Stimulated activated CD4-positive, alpha-beta T cell treated with anti-CD3 and anti-CD28 coated beads, TNF-alpha, amount 100 ng/mL, for 48 hours (primary cell): ENCODE results near the gene C20orf141.
"Not testable (repeated sequence)": the region's sequence is repeated elsewhere in the genome, so short reads cannot be mapped to it uniquely, and the experiment has no call there.

ENCODE experiments used
- DNase-seq, 3 donors: peaks; one replicate each; pipeline ENCODE4 v3.0.0-alpha.2; 2020; ENCODE audit warnings: low read depth in 3 of 3

C20orf141 gene

DNA sequence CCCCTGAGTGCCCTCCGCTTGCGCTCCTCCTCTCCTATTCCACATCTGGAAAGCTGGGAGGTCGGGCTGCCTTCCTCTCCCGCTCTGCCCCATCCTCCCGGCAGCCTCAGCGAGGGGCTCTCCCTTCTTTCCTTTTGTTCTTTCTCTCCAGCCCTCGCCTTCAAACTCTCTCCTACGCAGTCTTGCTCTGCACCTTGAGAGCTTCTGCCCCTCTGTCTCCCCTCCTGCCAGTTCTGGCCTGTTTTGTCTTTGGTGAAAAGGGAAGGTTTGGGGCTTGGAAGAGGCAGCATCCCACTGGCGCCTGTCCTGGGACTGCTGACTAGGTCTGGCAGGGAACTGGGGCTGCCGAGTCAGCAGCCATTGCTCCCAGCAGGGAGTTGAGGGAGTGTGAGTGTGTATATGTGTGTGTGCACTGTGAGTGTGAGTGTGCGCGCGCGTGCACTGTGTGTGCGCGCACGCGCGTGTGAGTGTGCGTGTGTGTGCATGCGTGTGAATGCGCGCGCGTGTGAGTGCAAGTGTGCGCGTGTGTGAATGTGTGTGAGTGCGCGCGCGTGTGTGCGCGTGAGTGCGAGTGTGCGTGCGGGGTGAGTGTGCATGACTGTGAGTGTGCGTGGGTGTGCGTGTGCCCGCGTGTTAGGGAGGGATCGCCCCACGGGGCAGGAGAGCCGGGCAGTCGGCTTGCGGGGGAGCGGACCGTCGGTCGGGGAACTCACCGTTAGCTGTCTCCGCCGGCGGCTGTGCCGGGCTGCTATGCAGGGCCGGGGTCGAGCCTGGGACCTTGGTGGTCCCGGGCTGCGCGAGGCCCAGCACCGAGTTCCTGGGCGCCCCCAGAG is 14.9 kb upstream of the C20orf141 start:
- DNase-seq, result no peak

- DNase-seq, result no peak
These were observed 14.1 kb upstream of the C20orf141 start, which contains the start of gene CPXM1 for GRCh38 chr20:2800521-2801285. TSS of gene CPXM1 (minus strand) at chr20:2800627. CDS start at chr20:2800572, 55 bp downstream.

DNA sequence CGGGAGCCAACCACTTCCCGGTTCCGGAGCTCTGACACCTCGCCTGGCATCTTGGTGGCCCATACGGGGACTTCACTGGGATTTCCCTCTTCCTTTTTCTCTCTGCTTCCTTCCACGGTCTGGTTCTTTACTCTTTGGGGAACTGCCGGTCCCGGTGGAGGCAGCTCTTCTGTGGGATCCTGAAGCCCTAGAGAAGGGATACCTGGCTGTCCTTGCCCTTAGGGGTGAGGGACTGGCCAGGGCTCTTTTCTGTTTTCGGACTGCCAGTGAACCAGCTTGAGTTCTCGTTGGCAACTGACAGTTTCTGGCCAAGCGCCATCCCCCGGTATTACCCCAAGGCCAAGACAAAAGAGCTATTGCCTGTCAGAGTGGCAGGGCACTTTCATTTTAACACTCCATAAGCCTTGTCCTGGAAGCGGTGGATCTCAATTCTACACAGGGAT is 13.5 kb upstream of the C20orf141 start:
- no peak for DNase-seq

DNA sequence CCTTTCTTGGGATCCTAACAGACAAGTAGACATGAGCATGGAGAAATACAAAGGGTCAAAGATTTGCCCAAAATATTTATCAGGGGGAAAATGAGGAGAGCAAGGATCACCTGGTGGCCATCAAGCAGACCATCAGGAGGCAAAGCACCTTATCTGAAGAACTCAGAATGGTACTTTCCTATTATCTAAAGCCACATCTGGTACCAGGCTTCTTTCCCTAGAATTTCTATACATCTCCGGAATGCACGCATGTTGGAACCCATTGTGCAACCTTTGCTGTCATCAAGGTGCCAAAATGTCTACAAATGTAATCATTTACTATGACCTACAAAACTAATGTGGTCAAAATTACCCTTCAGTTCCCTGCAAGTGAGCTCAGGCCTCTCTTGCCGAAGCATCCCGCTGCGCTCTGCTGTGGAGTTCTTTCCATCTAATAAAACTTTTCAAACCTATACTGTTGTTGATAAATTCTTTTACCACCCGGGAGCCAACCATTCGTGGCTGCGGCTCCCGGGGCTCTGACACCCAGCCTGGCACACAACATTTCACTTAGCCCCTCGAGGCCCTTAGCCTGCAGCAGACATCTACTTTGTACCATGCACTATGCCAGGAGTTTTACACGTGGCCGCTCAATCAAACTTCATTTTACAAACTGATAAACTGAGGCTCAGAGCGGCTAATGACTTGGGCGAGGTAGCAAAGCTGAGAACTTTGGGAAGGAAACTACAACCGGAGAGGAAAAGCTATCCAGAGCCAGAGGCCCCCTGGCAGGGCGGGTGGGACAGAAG is 10.6 kb upstream of the C20orf141 start:
- no peak for DNase-seq

- no peak for DNase-seq
These were observed 9.7 kb upstream of the C20orf141 start for GRCh38 chr20:2804852-2805688.

DNA sequence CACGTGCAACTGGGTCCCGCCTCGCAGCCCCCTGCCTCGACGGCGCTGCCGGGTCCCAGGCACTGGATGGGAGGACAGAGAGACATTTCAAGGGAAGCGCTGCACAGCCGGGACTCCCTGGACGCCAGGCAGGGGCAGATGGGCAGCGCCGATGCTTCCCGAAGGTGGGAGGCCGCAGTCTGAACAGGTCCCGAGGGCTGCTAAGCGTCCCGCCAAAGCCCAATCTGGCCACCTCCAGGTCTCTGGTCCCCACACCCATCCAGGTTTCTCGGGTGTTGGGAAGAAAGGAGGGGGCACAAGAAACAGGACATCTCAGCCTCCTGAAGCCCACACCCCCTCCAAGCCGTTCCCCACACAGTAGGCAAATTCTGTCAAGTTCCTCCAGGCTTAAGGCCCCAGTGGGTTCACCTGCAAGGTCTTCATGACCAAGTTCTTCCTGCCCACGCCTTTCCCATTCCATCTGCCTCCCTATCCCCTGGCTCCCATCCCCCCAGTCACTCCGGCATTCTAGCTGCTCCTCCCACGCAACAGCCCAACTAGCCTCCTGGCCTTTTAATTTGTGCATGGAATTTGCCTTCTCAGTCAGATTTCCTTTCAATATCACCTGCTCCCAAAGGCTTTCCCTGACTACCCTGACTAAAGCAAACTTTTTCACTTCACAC is 9.0 kb upstream of the C20orf141 start:
- no peak for DNase-seq

GRCh38 chr20:2806351-2806701 is 8.5 kb upstream of the C20orf141 start:
- DNase-seq, result no peak

GRCh38 chr20:2807019-2807418 is 7.8 kb upstream of the C20orf141 start:
- no peak for DNase-seq

DNA sequence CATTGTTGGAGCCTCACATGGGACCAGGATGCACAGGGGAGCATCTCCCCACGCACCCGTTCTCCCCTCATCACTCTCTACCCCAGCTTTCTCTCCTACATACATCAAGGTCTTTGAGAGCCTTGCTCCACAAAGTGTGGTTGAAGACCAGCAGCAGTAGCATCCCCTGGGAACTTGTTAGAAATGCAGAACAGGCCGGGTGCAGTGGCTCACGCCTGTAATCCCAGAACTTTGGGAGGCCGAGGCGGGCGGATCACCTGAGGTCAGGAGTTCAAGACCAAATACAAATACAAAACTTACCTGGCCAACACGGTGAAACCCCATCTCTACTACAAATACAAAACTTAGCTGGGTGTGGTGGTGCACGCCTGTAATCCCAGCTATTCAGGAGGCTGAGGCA is 6.9 kb upstream of the C20orf141 start:
- DNase-seq, result not testable (repeated sequence)

- no peak for DNase-seq
These were observed 5.1 kb upstream of the C20orf141 start for GRCh38 chr20:2809690-2810089.

GRCh38 chr20:2812189-2812588 is 2.6 kb upstream of the C20orf141 start:
- no peak for DNase-seq

GRCh38 chr20:2814076-2814475 is 711 bp upstream of the C20orf141 start:
- no peak for DNase-seq

DNA sequence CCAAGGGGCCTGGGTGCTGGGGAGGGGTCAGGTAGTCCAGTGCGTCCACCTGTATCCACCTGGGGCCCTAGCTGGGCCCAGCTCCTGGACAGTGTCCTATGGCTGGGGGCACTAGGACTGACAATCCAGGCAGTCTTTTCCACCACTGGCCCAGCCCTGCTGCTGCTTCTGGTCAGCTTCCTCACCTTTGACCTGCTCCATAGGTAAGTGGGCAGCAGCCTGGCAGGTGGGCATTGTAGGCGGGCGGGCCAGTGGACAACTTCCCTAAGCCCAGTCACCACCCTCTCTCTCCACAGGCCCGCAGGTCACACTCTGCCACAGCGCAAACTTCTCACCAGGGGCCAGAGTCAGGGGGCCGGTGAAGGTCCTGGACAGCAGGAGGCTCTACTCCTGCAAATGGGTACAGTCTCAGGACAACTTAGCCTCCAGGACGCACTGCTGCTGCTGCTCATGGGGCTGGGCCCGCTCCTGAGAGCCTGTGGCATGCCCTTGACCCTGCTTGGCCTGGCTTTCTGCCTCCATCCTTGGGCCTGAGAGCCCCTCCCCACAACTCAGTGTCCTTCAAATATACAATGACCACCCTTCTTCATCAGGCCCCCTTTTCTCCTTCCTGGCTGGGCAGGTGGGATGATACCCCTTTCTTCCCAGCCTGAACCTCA is 584 bp downstream of the C20orf141 start:
- no peak for DNase-seq

DNA sequence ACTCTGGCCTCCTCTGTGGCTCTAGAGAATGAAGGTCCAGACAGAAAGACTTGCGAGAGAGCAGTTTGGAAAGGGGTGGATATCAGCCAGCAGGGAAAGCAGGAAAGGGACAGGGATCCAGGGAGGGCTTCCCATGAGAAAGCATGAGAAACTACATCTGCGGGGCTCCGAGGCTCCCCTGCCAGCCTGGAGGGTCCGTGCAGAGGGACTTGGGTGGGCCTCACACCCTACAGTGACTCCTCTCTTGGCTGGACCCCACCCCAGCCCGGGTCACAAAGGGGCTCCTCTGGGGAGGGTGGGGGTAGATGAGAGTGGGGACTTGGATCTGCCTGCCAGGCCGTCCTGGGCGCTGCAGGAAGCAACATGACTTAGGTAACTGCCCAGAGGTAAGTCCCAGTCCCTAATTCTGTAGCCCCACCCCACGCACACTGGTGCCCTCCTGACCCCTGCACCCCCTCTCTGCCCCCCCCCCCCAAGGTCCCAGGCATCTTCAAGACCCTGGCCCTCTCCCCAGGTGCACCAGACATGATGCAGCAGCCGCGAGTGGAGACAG is 1.3 kb downstream of the C20orf141 start, which contains the start of gene TMEM239:
Gene TMEM239 (plus strand): TSS at position 335 of the 553 bp plus-strand sequence. CDS start 191 bp downstream, at position 526.
- no peak for DNase-seq

- no peak for DNase-seq
These were observed 2.0 kb downstream of the C20orf141 start for GRCh38 chr20:2816583-2817340.

DNA sequence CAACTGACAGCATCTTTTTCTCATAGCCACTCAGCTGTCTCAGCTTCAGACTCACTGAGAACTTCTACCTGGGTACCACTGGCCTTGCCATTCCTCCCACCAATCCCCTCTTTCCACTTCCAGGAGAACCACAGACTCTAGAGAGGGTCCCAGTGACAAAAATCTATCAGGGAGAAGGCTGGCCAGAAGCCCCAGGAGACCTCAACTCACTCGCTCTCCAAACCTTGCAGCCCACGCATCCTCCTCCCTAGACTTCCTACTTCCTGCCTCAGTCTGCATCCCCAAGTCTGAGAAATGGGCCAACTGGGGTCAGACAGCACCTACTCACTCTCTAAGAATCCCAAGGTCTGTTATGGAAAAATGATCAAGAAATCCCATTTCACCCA is 2.5 kb downstream of the C20orf141 start:
- DNase-seq, result no peak

DNA sequence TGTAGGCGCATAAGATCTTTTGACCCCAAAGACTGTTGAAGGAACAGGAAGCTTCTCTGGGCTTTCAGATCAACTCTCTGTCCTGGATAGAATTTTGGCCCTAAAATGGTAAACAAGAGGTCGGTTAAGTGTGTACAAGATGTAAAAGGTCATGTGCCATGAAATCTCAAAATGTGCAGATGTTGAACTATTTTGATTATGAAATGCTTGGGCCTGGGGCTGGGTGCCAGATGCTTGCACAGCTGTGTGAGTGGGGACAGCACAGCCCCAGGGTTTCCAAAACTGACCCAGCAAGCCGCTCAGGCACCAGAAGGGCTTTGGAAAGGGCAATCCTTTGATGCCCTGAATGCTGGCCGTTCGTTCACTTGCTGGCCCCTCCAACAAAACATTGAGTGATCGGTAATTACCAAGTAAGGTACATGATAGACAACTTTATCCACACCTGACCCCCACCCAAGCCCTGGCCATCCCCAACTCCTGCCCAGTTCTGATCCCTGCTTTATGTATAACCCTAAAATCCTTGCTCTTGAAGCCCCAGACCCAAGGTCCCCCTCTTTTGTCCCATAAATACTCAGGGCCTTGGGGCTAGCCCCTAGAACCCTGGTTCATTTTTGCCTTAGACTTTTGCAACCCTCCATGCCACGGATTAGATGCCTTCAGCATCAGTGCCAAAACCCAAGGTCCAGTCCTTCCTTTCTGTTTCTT is 3.3 kb downstream of the C20orf141 start:
- DNase-seq, result no peak
